HG02642 (cell line): ENCODE data around the gene HECTD4.
"Not testable (repeated sequence)": the region's sequence is repeated elsewhere in the genome, so short reads cannot be mapped to it uniquely, and the experiment has no call there.

Source experiments
- ATAC-seq: cut with Tn5 transposase; IDR thresholded peaks from one replicate; pipeline ENCODE4 v1.9.1; 2021; ENCODE audit warnings: mild to moderate bottlenecking; ENCODE audit not compliant: unreplicated experiment, poor library complexity

Gene HECTD4

GRCh38 chr12:112131686-112132085 is 250.5 kb downstream of the HECTD4 start:
- no peak for ATAC-seq

GRCh38 chr12:112130441-112130998 is 251.7 kb downstream of the HECTD4 start:
- peak; percentile 42 for ATAC-seq

- ATAC-seq: no peak
Measured at GRCh38 chr12:112126911-112127310, 255.3 kb downstream of the HECTD4 start.

- no peak for ATAC-seq
Measured at GRCh38 chr12:112126000-112126438, 256.2 kb downstream of the HECTD4 start.

GRCh38 chr12:112125250-112125999 is 256.8 kb downstream of the HECTD4 start, which contains the start of gene TRAFD1:
Gene TRAFD1 (plus strand): TSS chr12:112125560. CDS start chr12:112130523, 4,963 bp downstream.
- ATAC-seq: peak; percentile 96

GRCh38 chr12:112124918-112125249 is 257.3 kb downstream of the HECTD4 start:
- ATAC-seq: no peak

GRCh38 chr12:112122823-112123690 is 259.2 kb downstream of the HECTD4 start:
- no peak for ATAC-seq

GRCh38 chr12:112121780-112122565 is 260.3 kb downstream of the HECTD4 start:
- no peak for ATAC-seq

GRCh38 chr12:112117685-112118084 is 264.5 kb downstream of the HECTD4 start:
- ATAC-seq: no peak

- ATAC-seq: no peak
Measured at GRCh38 chr12:112116232-112117060, 265.8 kb downstream of the HECTD4 start.

- ATAC-seq: no peak
Measured at GRCh38 chr12:112115259-112116045, 266.8 kb downstream of the HECTD4 start.

GRCh38 chr12:112112409-112113133 is 269.7 kb downstream of the HECTD4 start:
- no peak for ATAC-seq

- ATAC-seq: no peak
Measured at GRCh38 chr12:112111931-112112330, 270.3 kb downstream of the HECTD4 start.

- not testable (repeated sequence) for ATAC-seq
Measured at GRCh38 chr12:112110787-112111662, 271.2 kb downstream of the HECTD4 start.
